GM21447 (cell line): Measurements from ENCODE around the gene CXCL3.

ENCODE experiments used
- ATAC-seq: cut with Tn5 transposase; IDR thresholded peaks from one replicate; pipeline ENCODE4 v1.9.1; 2021; ENCODE audit not compliant: unreplicated experiment

CXCL3 gene

GRCh38 chr4:74056114-74056857 lies 17.8 kb upstream of the CXCL3 start:
- no peak for ATAC-seq

DNA sequence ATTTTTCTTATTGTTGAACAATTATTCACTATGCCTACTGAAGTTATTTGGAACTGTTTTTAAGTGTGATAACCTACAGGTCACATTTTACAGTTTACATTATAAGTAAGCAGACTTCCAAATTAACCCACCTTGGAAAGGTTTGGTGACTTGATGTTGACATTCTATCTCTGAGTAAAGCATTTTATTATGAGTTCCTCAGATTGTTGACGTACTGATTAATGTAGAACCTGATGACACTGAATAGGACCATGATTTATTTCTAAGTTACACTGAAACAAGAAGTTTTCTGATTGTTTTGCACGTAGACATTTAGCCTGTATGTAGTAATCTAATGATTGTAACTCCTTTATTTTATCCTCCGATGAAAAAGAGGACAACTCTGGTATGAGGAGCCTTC lies 17.0 kb upstream of the CXCL3 start:
- ATAC-seq = no peak

- ATAC-seq = no peak
Observed at GRCh38 chr4:74055096-74055495, 16.6 kb upstream of the CXCL3 start.

GRCh38 chr4:74054483-74055047 lies 16.1 kb upstream of the CXCL3 start:
- no peak for ATAC-seq

GRCh38 chr4:74047152-74047551 lies 8.7 kb upstream of the CXCL3 start:
- ATAC-seq = no peak

DNA sequence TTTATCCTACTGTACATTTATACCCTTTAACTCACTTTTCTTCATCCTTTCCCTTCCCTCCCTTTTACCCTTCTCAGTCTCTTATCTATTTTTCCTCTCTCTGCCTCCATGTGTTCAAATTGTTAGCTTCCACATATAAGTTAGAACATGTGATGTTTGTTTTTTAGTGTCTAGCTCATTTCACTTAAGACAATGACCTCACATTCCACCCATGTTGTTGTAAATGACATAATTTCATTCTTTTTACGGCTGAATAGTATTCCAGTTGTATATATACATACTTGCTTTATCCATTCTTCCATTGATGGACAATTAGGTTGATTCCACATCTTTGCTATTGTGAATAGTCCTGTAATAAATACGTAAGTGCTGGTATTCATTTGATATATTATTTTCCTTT lies 7.3 kb upstream of the CXCL3 start:
- no peak for ATAC-seq

- no peak for ATAC-seq
Observed at GRCh38 chr4:74045247-74045646, 6.8 kb upstream of the CXCL3 start.

DNA sequence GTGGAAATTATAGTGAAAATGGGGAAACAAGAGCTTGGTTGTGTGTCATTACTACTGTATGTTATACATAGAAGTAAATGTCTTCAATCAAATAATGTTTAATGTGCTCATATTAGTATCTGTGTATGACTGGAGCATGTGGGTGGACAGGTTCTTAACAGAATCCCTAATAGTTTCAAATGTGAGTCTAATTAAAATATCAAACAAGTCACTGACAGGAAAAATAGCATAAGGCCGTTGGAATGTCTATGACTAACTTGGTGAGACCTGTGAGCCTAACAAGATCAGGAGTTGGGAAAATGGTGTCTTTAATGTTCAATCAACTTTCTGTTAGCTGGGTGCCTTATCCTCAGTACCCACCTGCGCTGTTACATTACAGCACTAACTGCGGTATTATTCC lies 6.2 kb upstream of the CXCL3 start:
- ATAC-seq = no peak

DNA sequence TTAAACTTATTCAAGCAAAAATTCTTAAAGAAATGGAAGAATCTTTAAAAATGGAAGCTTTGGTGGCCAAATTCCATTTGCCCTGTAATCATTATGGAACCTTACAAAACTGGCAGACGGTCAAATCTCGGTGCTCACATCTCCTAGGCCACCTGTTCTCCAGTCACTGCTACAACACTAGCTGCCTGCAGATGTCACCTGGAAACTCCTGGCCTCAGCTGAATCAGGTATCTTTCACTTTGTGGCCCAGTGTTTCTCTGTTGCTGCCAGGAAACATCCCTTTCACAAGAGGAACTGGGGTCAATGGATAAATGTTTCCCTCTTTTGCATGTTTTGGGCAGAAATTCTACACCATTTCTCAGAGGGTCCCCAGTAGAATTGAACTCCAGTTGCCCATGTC lies 4.2 kb upstream of the CXCL3 start:
- no peak for ATAC-seq

DNA sequence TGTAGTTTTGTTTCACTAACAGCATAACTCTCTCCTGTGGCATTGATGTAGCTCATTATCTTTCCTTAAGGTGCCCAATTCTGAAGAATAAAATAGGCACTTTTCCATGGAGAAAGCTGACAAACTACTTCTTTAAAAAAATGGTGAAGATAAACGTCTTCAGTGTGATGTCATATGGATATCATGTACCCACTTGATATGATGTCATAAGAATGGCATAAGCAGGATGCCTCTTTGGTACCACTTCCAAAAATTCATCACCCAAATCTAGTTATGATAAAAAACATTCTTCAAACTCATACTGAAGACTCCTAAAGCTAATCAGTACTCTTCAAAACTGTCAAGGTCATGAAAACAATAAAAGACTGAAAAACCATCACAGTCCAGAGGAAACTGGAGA lies 2.9 kb upstream of the CXCL3 start:
- no peak for ATAC-seq

DNA sequence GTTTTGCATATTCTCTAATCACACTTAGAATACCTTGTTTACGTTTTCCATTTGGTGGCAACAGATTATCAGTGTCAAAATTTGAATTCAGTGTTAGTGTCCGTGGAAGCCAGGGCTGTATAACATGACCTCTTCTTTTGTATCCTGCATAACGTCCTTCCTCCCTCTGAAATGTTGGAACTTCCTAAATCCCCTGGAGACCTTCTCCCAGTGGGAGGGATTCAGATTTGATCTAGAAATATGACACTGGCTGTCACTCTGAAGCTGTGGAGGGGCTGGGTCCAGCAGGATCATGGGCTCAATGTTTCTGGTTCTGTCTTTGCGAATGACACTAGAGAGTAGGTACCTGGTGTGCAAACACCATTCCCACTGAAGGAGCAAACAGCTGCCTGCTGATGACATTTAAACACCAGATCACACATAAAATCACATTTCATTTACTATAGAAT lies 850 bp upstream of the CXCL3 start:
- ATAC-seq = no peak

GRCh38 chr4:74038086-74038424 lies 434 bp downstream of the CXCL3 start:
- peak; percentile 12 for ATAC-seq

DNA sequence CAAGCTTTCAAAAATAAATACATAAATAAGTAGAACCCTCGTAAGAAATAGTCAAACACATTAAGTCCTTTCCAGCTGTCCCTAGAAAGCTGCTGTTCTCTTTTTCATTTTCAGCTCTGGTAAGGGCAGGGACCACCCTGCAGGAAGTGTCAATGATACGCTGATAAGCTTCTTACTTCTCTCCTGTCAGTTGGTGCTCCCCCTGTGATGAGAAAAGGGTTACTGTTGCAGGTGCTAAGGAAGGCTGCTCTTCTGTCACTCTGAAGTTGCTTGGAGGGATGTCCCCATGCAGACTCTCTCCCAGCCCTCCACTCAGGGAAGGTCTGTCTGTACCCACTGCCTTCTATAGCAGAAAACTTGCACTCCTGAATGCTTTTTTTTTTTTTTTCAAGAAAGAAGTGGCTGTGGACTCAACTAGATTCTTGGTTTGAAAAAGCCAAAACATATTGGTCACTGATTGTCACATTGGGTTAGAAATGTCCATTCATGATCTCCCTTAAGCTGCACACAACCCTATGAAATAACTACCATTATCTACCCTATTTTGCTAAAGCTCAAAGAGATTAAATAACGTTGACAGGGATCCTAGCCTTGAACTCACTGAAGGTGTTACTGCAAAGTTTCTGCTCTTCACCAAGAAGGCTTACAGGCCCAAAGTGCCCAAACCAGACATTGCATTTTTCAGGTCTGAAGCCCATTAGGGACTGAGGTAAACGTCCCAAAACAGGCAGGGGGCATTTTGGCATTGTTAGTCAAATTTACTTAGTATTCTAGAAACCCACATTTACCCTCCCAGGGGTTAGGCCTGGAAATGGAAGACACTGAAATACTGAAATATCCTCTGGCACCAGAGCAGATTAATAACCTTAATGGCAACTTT lies 1.2 kb downstream of the CXCL3 start:
- no peak for ATAC-seq

DNA sequence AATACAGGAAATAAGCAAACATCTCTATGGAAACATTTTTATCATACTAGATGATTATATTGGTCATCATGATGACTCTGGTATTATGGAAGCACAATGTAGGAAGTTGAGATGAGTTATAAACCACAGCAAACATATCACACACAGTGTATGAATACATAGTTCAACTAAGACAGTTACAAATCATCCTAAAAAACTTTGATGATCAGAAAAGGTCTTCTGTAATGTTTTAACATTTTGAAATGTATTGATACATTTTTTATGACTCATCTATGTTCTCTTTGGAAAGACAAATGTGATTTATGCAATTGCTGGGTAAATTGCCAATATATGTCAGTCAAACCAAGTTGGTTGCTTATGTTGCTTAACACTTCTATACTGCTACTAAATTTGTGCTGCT lies 4.8 kb downstream of the CXCL3 start:
- no peak for ATAC-seq

- no peak for ATAC-seq
Observed at GRCh38 chr4:74032064-74032463, 6.4 kb downstream of the CXCL3 start.

GRCh38 chr4:74031576-74031975 lies 6.9 kb downstream of the CXCL3 start:
- no peak for ATAC-seq

GRCh38 chr4:74030285-74030684 lies 8.2 kb downstream of the CXCL3 start:
- no peak for ATAC-seq

- no peak for ATAC-seq
Observed at GRCh38 chr4:74028504-74028903, 10.0 kb downstream of the CXCL3 start.

DNA sequence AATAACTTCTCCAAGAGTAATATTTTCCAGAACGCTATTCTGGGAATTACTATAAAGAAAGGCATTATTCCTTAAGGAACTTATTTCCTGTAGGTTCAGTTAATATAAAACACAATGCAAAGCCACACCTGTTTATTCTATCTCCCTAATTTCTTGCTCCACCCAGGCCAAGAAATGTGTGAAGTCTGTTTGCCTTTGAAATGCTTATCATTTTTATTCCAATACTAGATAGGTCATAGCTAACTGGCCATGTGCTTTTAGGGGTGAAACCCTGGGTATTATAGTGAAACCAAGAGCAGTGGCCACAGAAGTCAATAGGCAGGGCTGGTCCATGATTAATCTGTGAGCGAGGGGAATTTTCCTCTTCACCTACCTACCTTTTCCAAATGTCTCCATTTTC lies 14.8 kb downstream of the CXCL3 start:
- ATAC-seq = no peak

DNA sequence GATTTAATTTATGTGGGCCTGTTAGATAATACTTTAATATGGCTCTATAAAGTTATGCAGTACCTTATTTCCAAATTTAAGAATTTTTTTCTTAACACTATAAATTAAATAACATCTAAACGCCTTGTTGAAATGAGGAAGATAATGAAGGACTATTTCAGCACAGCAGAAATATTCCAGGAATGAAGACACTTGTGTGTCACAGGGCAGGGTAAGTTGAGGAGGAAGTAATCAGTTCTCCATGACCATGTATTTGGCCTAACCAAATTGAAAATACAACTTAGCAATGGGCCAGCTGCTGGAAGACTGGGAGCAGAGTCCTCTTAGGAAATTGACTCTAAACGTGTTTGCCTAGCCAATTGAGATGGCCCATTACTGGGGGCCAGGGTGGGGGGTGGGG lies 16.9 kb downstream of the CXCL3 start:
- ATAC-seq = no peak

DNA sequence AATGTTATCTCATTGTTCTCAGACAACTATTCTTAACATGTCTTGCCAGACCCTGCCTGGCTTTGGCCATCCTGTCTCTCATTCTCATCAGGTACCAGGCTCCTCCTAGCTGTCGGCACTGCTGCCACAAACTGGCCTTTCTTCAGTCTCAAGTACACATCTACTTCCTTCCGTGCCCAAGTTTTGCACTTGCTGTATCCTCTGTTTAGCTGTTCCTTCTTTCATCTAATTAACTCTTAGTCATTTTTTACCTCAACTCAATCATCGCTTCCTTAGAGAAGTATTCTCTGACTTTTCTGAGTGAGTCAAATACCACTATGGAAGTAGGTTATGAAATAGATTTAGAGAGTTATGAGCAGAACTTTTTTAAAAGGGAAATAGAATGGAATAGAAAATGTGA lies 19.7 kb downstream of the CXCL3 start:
- no peak for ATAC-seq

- no peak for ATAC-seq
Observed at GRCh38 chr4:74018116-74018515, 20.4 kb downstream of the CXCL3 start.
